Measurements from ENCODE around the gene GCK. TPM values are rescaled to one million over a fixed set of nuclear protein-coding genes. Genes with fewer than 3 reads are reported as not detected.

Gene GCK
- polyA plus RNA-seq (2013, experiment 1 of 4), result 0.83 TPM
- 0.78 TPM for polyA plus RNA-seq (2013, experiment 2 of 4)
- polyA plus RNA-seq (2013, experiment 3 of 4), result 1.3 TPM
- polyA plus RNA-seq (2013, experiment 4 of 4), result 3.2 TPM

GRCh38 chr7:44189286-44189992, at the start of gene GCK:
TSS of gene GCK (minus strand) at chr7:44189439. CDS start at chr7:44188953, 486 bp downstream.
- Histone ChIP-seq H3K9me3 (ENCODE audit: control insufficient read depth, low read length) (no peaks in the 10 kb centered on the region), H3K4me3 (ENCODE audit: insufficient read depth, low read depth, low read length) (no peak within 1 kb of the TSS), H3K27me3 (ENCODE audit: control insufficient read depth, insufficient read depth, low read length, poor library complexity, severe bottlenecking) (no peaks in the 10 kb centered on the region), H3K36me3 (ENCODE audit: control insufficient read depth, insufficient read depth, low read length) (no peaks in the 10 kb centered on the region), H3K27ac (ENCODE audit: insufficient read depth, low read depth, low read length, poor library complexity, severe bottlenecking) (no peak within 1 kb of the TSS), H3K4me1 (ENCODE audit: control insufficient read depth, insufficient read depth, low read length) (peaks cover 10% of the 10 kb centered on the region)
- 91 to 92% methylated on average over 11 of the region's 11 CpGs for WGBS, 2 experiments

GRCh38 chr7:44238116-44238695, 49.0 kb upstream of the GCK start:
- Histone ChIP-seq H3K27ac (ENCODE audit: insufficient read depth, low read depth, low read length, poor library complexity, severe bottlenecking) (no peak overlapping the region), H3K27me3 (ENCODE audit: control insufficient read depth, insufficient read depth, low read length, poor library complexity, severe bottlenecking) (no peaks in the 10 kb centered on the region), H3K36me3 (ENCODE audit: control insufficient read depth, insufficient read depth, low read length) (no peaks in the 10 kb centered on the region), H3K4me1 (ENCODE audit: control insufficient read depth, insufficient read depth, low read length) (peaks cover 10% of the 10 kb centered on the region), H3K9me3 (ENCODE audit: control insufficient read depth, low read length) (no peaks in the 10 kb centered on the region), H3K4me3 (ENCODE audit: insufficient read depth, low read depth, low read length) (no peak overlapping the region)
- 88 to 89% methylated on average over 17 of the region's 17 CpGs for WGBS, 2 experiments

- WGBS, 2 experiments, result 95 to 97% methylated on average over 10 of the region's 10 CpGs
Measured at GRCh38 chr7:44237696-44238095, 48.5 kb upstream of the GCK start.

GRCh38 chr7:44236333-44236728, 47.1 kb upstream of the GCK start:
- H3K4me1 ChIP-seq (ENCODE audit: control insufficient read depth, insufficient read depth, low read length), result peaks cover 10% of the 10 kb centered on the region
- no peak overlapping the region for H3K4me3 ChIP-seq (ENCODE audit: insufficient read depth, low read depth, low read length)
- no peak overlapping the region for H3K27ac ChIP-seq (ENCODE audit: insufficient read depth, low read depth, low read length, poor library complexity, severe bottlenecking)
- H3K9me3 ChIP-seq (ENCODE audit: control insufficient read depth, low read length), result no peaks in the 10 kb centered on the region
- 60 to 63% methylated on average over 4 of the region's 4 CpGs for WGBS, 2 experiments
- H3K27me3 ChIP-seq (ENCODE audit: control insufficient read depth, insufficient read depth, low read length, poor library complexity, severe bottlenecking), result no peaks in the 10 kb centered on the region
- no peaks in the 10 kb centered on the region for H3K36me3 ChIP-seq (ENCODE audit: control insufficient read depth, insufficient read depth, low read length)

More at GRCh38 chr7:44237696-44238095, 48.5 kb upstream of the GCK start:
- Histone ChIP-seq H3K4me1 (ENCODE audit: control insufficient read depth, insufficient read depth, low read length) (peaks cover 10% of the 10 kb centered on the region), H3K27ac (ENCODE audit: insufficient read depth, low read depth, low read length, poor library complexity, severe bottlenecking) (no peak overlapping the region), H3K4me3 (ENCODE audit: insufficient read depth, low read depth, low read length) (no peak overlapping the region), H3K27me3 (ENCODE audit: control insufficient read depth, insufficient read depth, low read length, poor library complexity, severe bottlenecking) (no peaks in the 10 kb centered on the region), H3K36me3 (ENCODE audit: control insufficient read depth, insufficient read depth, low read length) (no peaks in the 10 kb centered on the region), H3K9me3 (ENCODE audit: control insufficient read depth, low read length) (no peaks in the 10 kb centered on the region)

- no peaks in the 10 kb centered on the region for H3K27me3 ChIP-seq (ENCODE audit: control insufficient read depth, insufficient read depth, low read length, poor library complexity, severe bottlenecking)
- no peak overlapping the region for H3K27ac ChIP-seq (ENCODE audit: insufficient read depth, low read depth, low read length, poor library complexity, severe bottlenecking)
- H3K4me1 ChIP-seq (ENCODE audit: control insufficient read depth, insufficient read depth, low read length), result peaks cover 10% of the 10 kb centered on the region
- no peak overlapping the region for H3K4me3 ChIP-seq (ENCODE audit: insufficient read depth, low read depth, low read length)
- WGBS, 2 experiments, result 90 to 92% methylated on average over 22 of the region's 22 CpGs
- H3K36me3 ChIP-seq (ENCODE audit: control insufficient read depth, insufficient read depth, low read length), result no peaks in the 10 kb centered on the region
- no peaks in the 10 kb centered on the region for H3K9me3 ChIP-seq (ENCODE audit: control insufficient read depth, low read length)
Measured at GRCh38 chr7:44235582-44236332, 46.5 kb upstream of the GCK start.

- 92 to 95% methylated on average over 7 to 8 of the region's 8 CpGs for WGBS, 2 experiments
- no peaks in the 10 kb centered on the region for H3K9me3 ChIP-seq (ENCODE audit: control insufficient read depth, low read length)
- H3K27ac ChIP-seq (ENCODE audit: insufficient read depth, low read depth, low read length, poor library complexity, severe bottlenecking), result no peak overlapping the region
- H3K4me3 ChIP-seq (ENCODE audit: insufficient read depth, low read depth, low read length), result no peak overlapping the region
- no peaks in the 10 kb centered on the region for H3K27me3 ChIP-seq (ENCODE audit: control insufficient read depth, insufficient read depth, low read length, poor library complexity, severe bottlenecking)
- H3K36me3 ChIP-seq (ENCODE audit: control insufficient read depth, insufficient read depth, low read length), result no peaks in the 10 kb centered on the region
- H3K4me1 ChIP-seq (ENCODE audit: control insufficient read depth, insufficient read depth, low read length), result peaks cover 10% of the 10 kb centered on the region
Measured at GRCh38 chr7:44235066-44235465, 45.8 kb upstream of the GCK start.

GRCh38 chr7:44232901-44233715, 43.9 kb upstream of the GCK start:
- no peaks in the 10 kb centered on the region for H3K36me3 ChIP-seq (ENCODE audit: control insufficient read depth, insufficient read depth, low read length)

GRCh38 chr7:44232396-44232795, 43.2 kb upstream of the GCK start:
- H3K9me3 ChIP-seq (ENCODE audit: control insufficient read depth, low read length), result no peaks in the 10 kb centered on the region
- H3K27me3 ChIP-seq (ENCODE audit: control insufficient read depth, insufficient read depth, low read length, poor library complexity, severe bottlenecking), result no peaks in the 10 kb centered on the region
- WGBS, 2 experiments, result 93 to 94% methylated on average over 13 of the region's 13 CpGs

More at GRCh38 chr7:44232901-44233715, 43.9 kb upstream of the GCK start:
- H3K4me1 ChIP-seq (ENCODE audit: control insufficient read depth, insufficient read depth, low read length), result peaks cover 10% of the 10 kb centered on the region
- H3K27me3 ChIP-seq (ENCODE audit: control insufficient read depth, insufficient read depth, low read length, poor library complexity, severe bottlenecking), result no peaks in the 10 kb centered on the region
- H3K9me3 ChIP-seq (ENCODE audit: control insufficient read depth, low read length), result no peaks in the 10 kb centered on the region
- H3K4me3 ChIP-seq (ENCODE audit: insufficient read depth, low read depth, low read length), result no peak overlapping the region
- H3K27ac ChIP-seq (ENCODE audit: insufficient read depth, low read depth, low read length, poor library complexity, severe bottlenecking), result no peak overlapping the region
- WGBS, 2 experiments, result 90 to 91% methylated on average over 22 of the region's 22 CpGs

GRCh38 chr7:44231088-44231487, 41.8 kb upstream of the GCK start:
- Histone ChIP-seq H3K27me3 (ENCODE audit: control insufficient read depth, insufficient read depth, low read length, poor library complexity, severe bottlenecking) (no peaks in the 10 kb centered on the region), H3K36me3 (ENCODE audit: control insufficient read depth, insufficient read depth, low read length) (no peaks in the 10 kb centered on the region), H3K4me1 (ENCODE audit: control insufficient read depth, insufficient read depth, low read length) (peaks cover 6% of the 10 kb centered on the region), H3K27ac (ENCODE audit: insufficient read depth, low read depth, low read length, poor library complexity, severe bottlenecking) (no peak overlapping the region), H3K4me3 (ENCODE audit: insufficient read depth, low read depth, low read length) (no peak overlapping the region), H3K9me3 (ENCODE audit: control insufficient read depth, low read length) (no peaks in the 10 kb centered on the region)
- 93% methylated on average over 12 of the region's 12 CpGs for WGBS, 2 experiments

More at GRCh38 chr7:44232396-44232795, 43.2 kb upstream of the GCK start:
- Histone ChIP-seq H3K4me3 (ENCODE audit: insufficient read depth, low read depth, low read length) (no peak overlapping the region), H3K36me3 (ENCODE audit: control insufficient read depth, insufficient read depth, low read length) (no peaks in the 10 kb centered on the region), H3K27ac (ENCODE audit: insufficient read depth, low read depth, low read length, poor library complexity, severe bottlenecking) (no peak overlapping the region), H3K4me1 (ENCODE audit: control insufficient read depth, insufficient read depth, low read length) (peaks cover 10% of the 10 kb centered on the region)

Data from ectodermal cell (in vitro differentiated cells).